Upper lobe of left lung (tissue), 4 donors: ENCODE measurements around the gene CDC73.

ENCODE experiments used
- EP300 ChIP-seq, 4 donors: sonication (generic); formaldehyde crosslinking; IDR thresholded peaks; one replicate each; pipeline ENCODE4 v1.5.1; 2017; ENCODE audit warnings: antibody characterized with exemption in 4 of 4, control low read depth in 2 of 4
- POLR2A ChIP-seq, 4 donors: fragments of 450-650 bp; IDR thresholded peaks; one replicate each; pipeline ENCODE4 v1.5.1; 2016 to 2017; ENCODE audit warnings: antibody characterized with exemption in 4 of 4, mild to moderate bottlenecking in 2 of 4
- POLR2AphosphoS5 ChIP-seq, 2 donors: sonication (generic); formaldehyde crosslinking; IDR thresholded peaks; one replicate each; pipeline ENCODE4 v1.5.1; 2017; ENCODE audit warnings: antibody characterized with exemption in 2 of 2
- TF ChIP-seq, protein P1 (sequence below), 6 experiments: fragments of 450-650 bp in 4 of 6; fragments of 200-600 bp in 2 of 6; sonication (generic) in 2 of 6; IDR thresholded peaks; one replicate each; pipeline ENCODE4 v1.5.1; 2016 to 2019; ENCODE audit warnings: antibody characterized with exemption in 6 of 6

DNA sequence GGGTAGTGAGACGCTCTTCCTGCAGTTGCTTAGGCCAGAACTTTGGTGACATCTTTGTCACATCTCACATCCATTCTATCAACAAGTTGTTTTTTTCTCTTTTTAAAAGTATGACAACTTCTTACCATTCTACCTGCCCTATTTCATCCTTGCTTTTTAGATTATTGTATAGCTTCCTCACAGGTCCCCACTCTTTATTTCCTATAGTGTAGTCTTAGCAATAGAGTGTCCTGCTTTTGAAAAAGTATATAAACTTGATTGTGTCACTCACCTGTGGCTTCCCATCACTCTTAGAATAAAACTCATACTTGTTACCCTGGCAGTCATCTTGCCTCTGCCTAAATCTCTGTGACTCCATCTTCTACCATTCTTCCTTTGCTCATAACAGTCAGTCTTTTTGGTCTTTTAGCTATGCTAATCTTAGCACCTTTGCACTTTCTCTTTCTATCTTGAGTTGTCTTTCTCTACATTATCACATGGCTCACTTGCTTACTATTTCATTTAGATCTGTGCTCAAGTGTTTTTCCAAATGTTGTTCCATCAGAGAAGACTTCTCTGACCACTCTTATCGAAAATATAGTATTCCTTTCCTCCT, 9.5 kb downstream of the CDC73 start:
- TF ChIP-seq, protein P1, sequence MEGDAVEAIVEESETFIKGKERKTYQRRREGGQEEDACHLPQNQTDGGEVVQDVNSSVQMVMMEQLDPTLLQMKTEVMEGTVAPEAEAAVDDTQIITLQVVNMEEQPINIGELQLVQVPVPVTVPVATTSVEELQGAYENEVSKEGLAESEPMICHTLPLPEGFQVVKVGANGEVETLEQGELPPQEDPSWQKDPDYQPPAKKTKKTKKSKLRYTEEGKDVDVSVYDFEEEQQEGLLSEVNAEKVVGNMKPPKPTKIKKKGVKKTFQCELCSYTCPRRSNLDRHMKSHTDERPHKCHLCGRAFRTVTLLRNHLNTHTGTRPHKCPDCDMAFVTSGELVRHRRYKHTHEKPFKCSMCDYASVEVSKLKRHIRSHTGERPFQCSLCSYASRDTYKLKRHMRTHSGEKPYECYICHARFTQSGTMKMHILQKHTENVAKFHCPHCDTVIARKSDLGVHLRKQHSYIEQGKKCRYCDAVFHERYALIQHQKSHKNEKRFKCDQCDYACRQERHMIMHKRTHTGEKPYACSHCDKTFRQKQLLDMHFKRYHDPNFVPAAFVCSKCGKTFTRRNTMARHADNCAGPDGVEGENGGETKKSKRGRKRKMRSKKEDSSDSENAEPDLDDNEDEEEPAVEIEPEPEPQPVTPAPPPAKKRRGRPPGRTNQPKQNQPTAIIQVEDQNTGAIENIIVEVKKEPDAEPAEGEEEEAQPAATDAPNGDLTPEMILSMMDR (IDR thresholded peaks at IDR 0.05), result no peak
- TF ChIP-seq EP300 (IDR thresholded peaks at IDR 0.05), result no peak
- no peak for TF ChIP-seq POLR2A (IDR thresholded peaks at IDR 0.05)
- TF ChIP-seq POLR2AphosphoS5 (IDR thresholded peaks at IDR 0.05), result no peak
